HEK293T (cell line): ENCODE data around the gene ZBTB12.
A peak's percentile ranks its signal among the peaks of the same experiment; 100 is the strongest.

Experiments used
- CTBP1 ChIP-seq: fragments of 450-650 bp; IDR thresholded peaks from 2 replicates; pipeline ENCODE4 v1.6.1; 2016; ENCODE audit warnings: borderline replicate concordance
- ELF4 ChIP-seq: fragments of 450-650 bp; IDR thresholded peaks from 2 replicates; pipeline ENCODE4 v1.6.1; 2017; ENCODE audit warnings: antibody characterized with exemption
- FOXM1 ChIP-seq: fragments of 450-650 bp; IDR thresholded peaks from 2 replicates; pipeline ENCODE4 v1.6.1; 2017; ENCODE audit warnings: mild to moderate bottlenecking, borderline replicate concordance
- HDGF ChIP-seq: fragments of 450-650 bp; IDR thresholded peaks from 2 replicates; pipeline ENCODE4 v1.6.1; 2017; ENCODE audit warnings: antibody characterized with exemption, borderline replicate concordance
- LEF1 ChIP-seq: fragments of 450-650 bp; IDR thresholded peaks from 2 replicates; pipeline ENCODE4 v1.6.1; 2017; ENCODE audit warnings: mild to moderate bottlenecking, borderline replicate concordance
- NFRKB ChIP-seq: fragments of 450-650 bp; IDR thresholded peaks from 2 replicates; pipeline ENCODE4 v1.6.1; 2016; ENCODE audit warnings: mild to moderate bottlenecking, moderate library complexity
- PKNOX1 ChIP-seq: fragments of 450-650 bp; IDR thresholded peaks from 2 replicates; pipeline ENCODE4 v1.6.1; 2016
- SP1 ChIP-seq: fragments of 450-650 bp; IDR thresholded peaks from 2 replicates; pipeline ENCODE4 v1.6.1; 2017
- SUZ12 ChIP-seq: fragments of 450-650 bp; IDR thresholded peaks from 2 replicates; pipeline ENCODE4 v1.6.1; 2016; ENCODE audit warnings: mild to moderate bottlenecking
- TARDBP ChIP-seq: fragments of 450-650 bp; IDR thresholded peaks from 2 replicates; pipeline ENCODE4 v1.6.1; 2016
- ZNF384 ChIP-seq: fragments of 450-650 bp; IDR thresholded peaks from 2 replicates; pipeline ENCODE4 v1.6.1; 2016

GRCh38 chr6:31898383-31899011 is 3.4 kb downstream of the ZBTB12 start:
- TF ChIP-seq NFRKB (no peak), ZNF384 (peak; percentile 91), FOXM1 (no peak), HDGF (no peak), TARDBP (no peak), ELF4 (peak; percentile 40), SUZ12 (no peak), LEF1 (no peak), SP1 (no peak), PKNOX1 (peak; percentile 59), CTBP1 (no peak)
